Activated CD4-positive, alpha-beta memory T cell treated with anti-CD3 and anti-CD28 coated beads for 36 hours (primary cell): ENCODE data around the gene PREX1. TPM values are rescaled to one million over a fixed set of nuclear protein-coding genes. Genes with fewer than 3 reads are reported as not detected.

Experiments used
- CTCF ChIA-PET: fragments of 350-600 bp; sonication (Branson Sonifier 250); formaldehyde crosslinking; loops from one replicate; lab custom pipeline; 2021; ENCODE audit warnings: antibody characterized with exemption, inconsistent platforms; lab: Charles Lee
- POLR2A ChIA-PET: fragments of 350-600 bp; sonication (Branson Sonifier 250); formaldehyde crosslinking; loops from one replicate; lab custom pipeline; 2021; ENCODE audit warnings: antibody characterized with exemption; lab: Charles Lee
- DNase-seq: peaks from one replicate; pipeline ENCODE4 v3.0.0-alpha.2; 2020
- H3K27ac Mint-ChIP-seq: one replicate; pipeline ENCODE4 v1.8.0; 2021; ENCODE audit warnings: mixed read lengths
- H3K27me3 Mint-ChIP-seq: one replicate; pipeline ENCODE4 v1.8.0; 2021; ENCODE audit warnings: mixed read lengths
- H3K36me3 Mint-ChIP-seq: one replicate; pipeline ENCODE4 v1.8.0; 2021; ENCODE audit warnings: mixed read lengths
- H3K4me1 Mint-ChIP-seq: one replicate; pipeline ENCODE4 v1.8.0; 2021; ENCODE audit warnings: low read depth, mixed read lengths
- H3K4me3 Mint-ChIP-seq: one replicate; pipeline ENCODE4 v1.8.0; 2021; ENCODE audit warnings: mild to moderate bottlenecking, mixed read lengths
- H3K9me3 Mint-ChIP-seq: one replicate; pipeline ENCODE4 v1.8.0; 2021; ENCODE audit warnings: mixed read lengths
- intact Hi-C: fragments of 100-400 bp; cut with micrococcal nuclease; formaldehyde crosslinking; loops from one replicate; pipeline ENCODE4 v1.15.1; 2023
- total RNA-seq, 2 experiments: library from RNA; stranded (reverse); gene quantifications; one replicate each; pipeline ENCODE4 v1.2.3, GENCODE V29; 2021

PREX1 gene
- total RNA-seq, 2 experiments from 2014 or later, result 91.5 to 92.8 TPM

- ChIA-PET POLR2A (interaction anchor here (0.7 to 1.4 kb wide), 2 partner anchors 9 to 11 kb away, joined by 3 to 7 read pairs; no protein-coding TSS in a partner anchor), CTCF (interaction anchor here (1.0 to 1.6 kb wide), 2 partner anchors 71 to 177 kb away, joined by 3 read pairs; no protein-coding TSS in a partner anchor)
- Mint-ChIP-seq H3K9me3 (no peaks in the 10 kb centered on the region), H3K4me1 (peaks cover 40% of the 10 kb centered on the region), H3K4me3 (no peak overlapping the region), H3K27me3 (no peaks in the 10 kb centered on the region), H3K36me3 (peaks cover 48% of the 10 kb centered on the region), H3K27ac (peak overlapping the region; percentile 76)
- no peak for DNase-seq
- intact Hi-C loops, result no loop called here
Measured at GRCh38 chr20:48728042-48728825, 99.6 kb downstream of the PREX1 start.

- H3K4me3 Mint-ChIP-seq, result no peak overlapping the region
- H3K36me3 Mint-ChIP-seq, result peaks cover 41% of the 10 kb centered on the region
- POLR2A ChIA-PET, result no interaction called here
- peak overlapping the region; percentile 35 for H3K27ac Mint-ChIP-seq
- peaks cover 44% of the 10 kb centered on the region for H3K4me1 Mint-ChIP-seq
- no peaks in the 10 kb centered on the region for H3K9me3 Mint-ChIP-seq
- intact Hi-C loops, result no loop called here
- CTCF ChIA-PET, result interaction anchor here (1.6 kb wide), 1 partner anchor 70 kb away, joined by 3 read pairs; no protein-coding TSS in a partner anchor
- DNase-seq, result no peak
- no peaks in the 10 kb centered on the region for H3K27me3 Mint-ChIP-seq
Measured at GRCh38 chr20:48727226-48727625, 100.6 kb downstream of the PREX1 start.

GRCh38 chr20:48725555-48725991 lies 102.2 kb downstream of the PREX1 start:
- intact Hi-C loops, result no loop called here
- CTCF ChIA-PET, result interaction anchor here (0.5 to 1.1 kb wide), 3 partner anchors 68 to 105 kb away, joined by 3 read pairs; no protein-coding TSS in a partner anchor
- Mint-ChIP-seq H3K36me3 (peaks cover 40% of the 10 kb centered on the region), H3K9me3 (no peaks in the 10 kb centered on the region), H3K27ac (peak overlapping the region; percentile 40), H3K4me3 (no peak overlapping the region), H3K27me3 (no peaks in the 10 kb centered on the region), H3K4me1 (peaks cover 50% of the 10 kb centered on the region)
- no peak for DNase-seq
- POLR2A ChIA-PET, result no interaction called here

GRCh38 chr20:48724891-48725554 lies 102.8 kb downstream of the PREX1 start:
- POLR2A ChIA-PET, result no interaction called here
- peak overlapping the region; percentile 11 for H3K27ac Mint-ChIP-seq

GRCh38 chr20:48724382-48724781 lies 103.4 kb downstream of the PREX1 start:
- Mint-ChIP-seq H3K27me3 (no peaks in the 10 kb centered on the region), H3K36me3 (peaks cover 34% of the 10 kb centered on the region), H3K4me3 (no peak overlapping the region), H3K4me1 (peaks cover 49% of the 10 kb centered on the region), H3K9me3 (no peaks in the 10 kb centered on the region), H3K27ac (no peak overlapping the region)
- ChIA-PET POLR2A (no interaction called here), CTCF (no interaction called here)
- DNase-seq, result no peak
- intact Hi-C loops, result no loop called here

More at GRCh38 chr20:48724891-48725554, 102.8 kb downstream of the PREX1 start:
- H3K4me1 Mint-ChIP-seq, result peaks cover 49% of the 10 kb centered on the region
- peaks cover 37% of the 10 kb centered on the region for H3K36me3 Mint-ChIP-seq
- H3K4me3 Mint-ChIP-seq, result no peak overlapping the region
- CTCF ChIA-PET, result interaction anchor here (0.5 to 1.1 kb wide), 2 partner anchors 67 to 105 kb away, joined by 3 read pairs; no protein-coding TSS in a partner anchor
- intact Hi-C loops, result no loop called here
- no peaks in the 10 kb centered on the region for H3K27me3 Mint-ChIP-seq
- H3K9me3 Mint-ChIP-seq, result no peaks in the 10 kb centered on the region
- no peak for DNase-seq

- ChIA-PET CTCF (no interaction called here), POLR2A (no interaction called here)
- peaks cover 55% of the 10 kb centered on the region for H3K4me1 Mint-ChIP-seq
Measured at GRCh38 chr20:48723308-48724264, 104.2 kb downstream of the PREX1 start.

GRCh38 chr20:48722737-48723191 lies 105.0 kb downstream of the PREX1 start:
- POLR2A ChIA-PET, result no interaction called here
- Mint-ChIP-seq H3K4me1 (peaks cover 63% of the 10 kb centered on the region), H3K27me3 (no peaks in the 10 kb centered on the region), H3K36me3 (peaks cover 39% of the 10 kb centered on the region), H3K27ac (peak overlapping the region; percentile 72), H3K9me3 (no peaks in the 10 kb centered on the region), H3K4me3 (no peak overlapping the region)
- DNase-seq, result no peak
- CTCF ChIA-PET, result no interaction called here
- intact Hi-C loops, result no loop called here

More at GRCh38 chr20:48723308-48724264, 104.2 kb downstream of the PREX1 start:
- H3K27me3 Mint-ChIP-seq, result no peaks in the 10 kb centered on the region
- peaks cover 36% of the 10 kb centered on the region for H3K36me3 Mint-ChIP-seq
- peak overlapping the region; percentile 18 for H3K27ac Mint-ChIP-seq
- no peaks in the 10 kb centered on the region for H3K9me3 Mint-ChIP-seq
- intact Hi-C loops, result no loop called here
- no peak for DNase-seq
- H3K4me3 Mint-ChIP-seq, result no peak overlapping the region

GRCh38 chr20:48722002-48722731 lies 105.6 kb downstream of the PREX1 start:
- intact Hi-C loops, result no loop called here
- Mint-ChIP-seq H3K36me3 (peaks cover 44% of the 10 kb centered on the region), H3K27me3 (no peaks in the 10 kb centered on the region), H3K27ac (peak overlapping the region; percentile 72), H3K4me1 (peaks cover 69% of the 10 kb centered on the region), H3K9me3 (no peaks in the 10 kb centered on the region), H3K4me3 (no peak overlapping the region)
- CTCF ChIA-PET, result no interaction called here
- POLR2A ChIA-PET, result interaction anchor here (1.1 kb wide), 1 partner anchor 16 kb away, joined by 6 read pairs; no protein-coding TSS in a partner anchor
- no peak for DNase-seq

- intact Hi-C loops, result no loop called here
- no peaks in the 10 kb centered on the region for H3K27me3 Mint-ChIP-seq
- H3K36me3 Mint-ChIP-seq, result peaks cover 45% of the 10 kb centered on the region
- DNase-seq, result no peak
- H3K4me1 Mint-ChIP-seq, result peaks cover 76% of the 10 kb centered on the region
- no peak overlapping the region for H3K4me3 Mint-ChIP-seq
- ChIA-PET CTCF (interaction anchor here (0.7 kb wide), 1 partner anchor 9 kb away, joined by 3 read pairs; no protein-coding TSS in a partner anchor), POLR2A (interaction anchor here (1.1 kb wide), 1 partner anchor 17 kb away, joined by 6 read pairs; no protein-coding TSS in a partner anchor)
- H3K27ac Mint-ChIP-seq, result peak overlapping the region; percentile 72
- H3K9me3 Mint-ChIP-seq, result no peaks in the 10 kb centered on the region
Measured at GRCh38 chr20:48721324-48722001, 106.3 kb downstream of the PREX1 start.

GRCh38 chr20:48720256-48720985 lies 107.4 kb downstream of the PREX1 start:
- H3K4me3 Mint-ChIP-seq, result no peak overlapping the region
- no peak for DNase-seq
- H3K27ac Mint-ChIP-seq, result peak overlapping the region; percentile 79
- peaks cover 81% of the 10 kb centered on the region for H3K4me1 Mint-ChIP-seq
- intact Hi-C loops, result no loop called here
- peaks cover 40% of the 10 kb centered on the region for H3K36me3 Mint-ChIP-seq
- POLR2A ChIA-PET, result no interaction called here
- no peaks in the 10 kb centered on the region for H3K9me3 Mint-ChIP-seq
- no peaks in the 10 kb centered on the region for H3K27me3 Mint-ChIP-seq
- CTCF ChIA-PET, result interaction anchor here (0.7 kb wide), 1 partner anchor 10 kb away, joined by 3 read pairs; no protein-coding TSS in a partner anchor
